COLO668 (cell line): ENCODE data around the gene PPFIA4.

Experiments
- DNase-seq: peaks from one replicate; lab custom pipeline; 2025; ENCODE audit not compliant: unreplicated experiment; lab: John Stamatoyannopoulos, UW

Gene PPFIA4

GRCh38 chr1:203039609-203040512 lies 13.6 kb downstream of the PPFIA4 start:
- DNase-seq, result peak; percentile 29

DNA sequence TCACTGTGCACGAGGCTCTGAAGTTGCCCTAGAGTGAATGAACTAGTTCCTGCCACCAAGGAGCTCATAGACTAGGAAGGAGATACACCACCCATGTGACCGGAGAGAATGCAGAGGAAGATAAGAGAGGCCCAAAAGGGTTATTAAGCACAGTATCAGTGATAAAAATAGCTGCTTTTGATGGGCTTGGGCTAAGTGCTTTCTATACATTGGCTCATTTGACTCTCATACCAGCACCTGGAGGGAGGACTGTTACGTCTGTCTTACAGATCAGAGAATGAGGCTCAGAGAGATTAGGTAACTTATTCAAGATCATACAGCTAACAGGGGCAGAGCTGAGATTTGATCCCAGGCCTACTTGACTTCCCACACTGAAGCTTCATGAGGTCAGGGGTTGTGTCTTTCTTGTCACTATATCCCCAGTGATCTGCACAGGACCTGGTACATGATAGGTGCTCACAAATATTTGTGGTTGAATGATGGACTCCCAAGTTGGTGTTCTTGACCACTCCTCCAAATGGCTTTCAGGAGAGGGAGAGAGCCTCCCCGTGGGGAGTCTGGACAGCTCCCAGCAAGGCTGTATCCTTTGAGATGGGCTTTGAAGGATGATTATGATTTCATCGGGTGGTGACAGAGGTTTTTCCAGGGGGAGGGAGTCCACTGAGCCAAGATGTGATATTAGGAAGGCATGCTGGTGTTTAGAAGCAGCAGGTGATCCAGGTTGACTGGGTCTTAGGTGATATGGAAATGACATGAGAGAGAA lies 14.4 kb downstream of the PPFIA4 start:
- DNase-seq, result no peak

GRCh38 chr1:203041351-203041932 lies 15.2 kb downstream of the PPFIA4 start:
- DNase-seq, result no peak

DNA sequence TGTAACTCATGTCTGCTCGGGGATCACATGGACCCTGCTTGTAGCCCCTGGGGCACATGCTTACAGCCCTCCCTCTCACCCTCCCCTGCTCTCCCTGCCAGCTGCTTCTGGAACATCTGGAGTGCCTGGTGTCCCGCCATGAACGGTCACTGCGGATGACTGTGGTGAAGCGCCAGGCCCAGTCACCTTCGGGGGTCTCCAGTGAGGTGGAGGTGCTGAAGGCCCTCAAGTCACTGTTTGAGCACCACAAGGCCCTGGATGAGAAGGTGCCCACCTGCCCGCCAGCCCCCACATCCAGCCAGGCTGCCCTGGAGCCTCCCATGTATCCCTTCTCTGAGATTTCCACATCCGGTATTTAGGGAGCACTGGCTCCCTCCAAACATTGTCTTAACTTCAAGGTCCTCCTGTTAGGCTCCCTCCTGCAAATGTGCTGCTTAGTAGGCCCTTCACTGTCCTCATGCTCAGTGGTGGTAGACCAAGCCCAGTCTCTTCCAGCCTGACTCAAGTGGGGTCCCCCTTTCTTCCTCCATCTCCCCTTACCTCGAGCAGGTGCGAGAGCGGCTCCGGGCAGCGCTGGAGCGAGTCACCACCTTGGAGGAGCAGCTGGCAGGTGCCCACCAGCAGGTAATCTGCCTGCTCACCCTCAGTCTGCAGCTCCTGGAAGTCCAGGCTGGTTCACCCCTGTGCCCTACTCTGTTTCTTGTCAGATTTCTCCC lies 17.7 kb downstream of the PPFIA4 start:
- DNase-seq, result no peak

- DNase-seq, result no peak
Observed at GRCh38 chr1:203044546-203045250, 18.4 kb downstream of the PPFIA4 start.

DNA sequence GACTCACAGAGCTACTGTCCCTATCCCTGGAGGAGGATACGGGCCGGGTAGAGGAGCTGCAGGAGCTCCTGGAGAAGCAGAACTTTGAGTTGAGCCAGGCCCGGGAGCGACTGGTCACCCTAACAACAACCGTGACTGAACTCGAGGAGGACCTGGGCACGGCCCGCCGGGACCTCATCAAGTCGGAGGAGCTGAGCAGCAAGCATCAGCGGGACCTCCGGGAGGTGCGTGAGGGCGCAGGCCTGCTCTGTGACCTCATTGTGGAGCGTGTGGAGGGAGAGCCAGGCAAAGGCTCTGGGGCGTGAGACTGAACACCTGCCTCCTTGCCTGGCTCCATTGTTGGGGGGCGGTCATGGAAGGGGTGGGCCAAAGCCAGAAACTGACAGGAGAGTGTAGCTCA lies 19.0 kb downstream of the PPFIA4 start:
- DNase-seq, result no peak

- peak; percentile 19 for DNase-seq
Observed at GRCh38 chr1:203045821-203046594, 19.7 kb downstream of the PPFIA4 start.

DNA sequence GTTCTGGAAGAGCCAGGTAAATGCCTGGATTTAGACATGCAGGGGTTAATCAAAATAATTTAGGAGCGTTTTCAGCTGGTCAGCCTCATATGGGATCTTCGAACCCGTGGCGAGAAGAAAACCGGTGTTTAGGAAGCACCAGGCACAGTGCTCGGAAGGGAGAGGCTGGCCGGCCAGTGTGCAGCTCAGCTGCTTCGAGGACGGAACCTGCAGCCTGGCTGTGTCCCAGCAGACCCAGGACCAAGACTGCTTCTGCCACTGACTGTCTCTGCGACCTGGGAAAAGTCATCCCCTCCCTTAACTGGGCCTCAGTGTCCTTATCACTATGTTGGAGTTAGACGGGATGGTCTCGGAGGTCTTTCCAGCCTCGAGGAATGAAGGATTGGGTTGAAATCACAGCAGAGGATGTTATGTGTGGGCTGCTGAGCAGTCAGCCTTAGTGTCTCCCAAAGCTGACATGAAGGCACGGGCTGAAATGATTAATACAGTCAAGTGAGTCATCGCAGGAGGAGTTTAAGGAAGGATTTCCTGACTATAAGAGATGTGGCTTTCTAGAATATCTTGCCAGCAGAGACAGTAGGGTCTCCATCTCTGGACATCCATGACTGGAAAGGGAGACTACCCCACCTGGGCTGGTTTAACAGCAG lies 20.8 kb downstream of the PPFIA4 start:
- no peak for DNase-seq

DNA sequence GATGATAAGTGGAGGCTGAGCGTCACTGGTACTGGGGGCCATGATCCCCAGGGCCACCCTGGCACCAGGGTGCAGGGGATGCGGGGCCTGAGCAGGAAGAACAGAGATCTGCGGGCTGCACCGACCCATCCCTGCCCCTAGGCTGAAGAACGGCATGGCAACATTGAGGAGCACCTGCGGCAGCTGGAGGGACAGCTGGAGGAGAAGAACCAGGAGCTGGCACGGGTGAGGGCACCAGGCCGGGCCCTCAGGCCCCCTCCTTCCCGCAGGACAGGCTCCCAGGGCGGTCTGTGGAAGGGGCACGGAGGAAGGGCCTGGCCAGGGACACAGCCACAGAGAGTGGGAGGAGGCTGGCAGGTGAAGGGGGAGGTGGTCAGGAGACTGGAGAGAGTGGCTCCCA lies 21.8 kb downstream of the PPFIA4 start:
- peak; percentile 32 for DNase-seq

GRCh38 chr1:203048555-203049051 lies 22.3 kb downstream of the PPFIA4 start:
- DNase-seq, result no peak

GRCh38 chr1:203049077-203049476 lies 22.8 kb downstream of the PPFIA4 start:
- no peak for DNase-seq

DNA sequence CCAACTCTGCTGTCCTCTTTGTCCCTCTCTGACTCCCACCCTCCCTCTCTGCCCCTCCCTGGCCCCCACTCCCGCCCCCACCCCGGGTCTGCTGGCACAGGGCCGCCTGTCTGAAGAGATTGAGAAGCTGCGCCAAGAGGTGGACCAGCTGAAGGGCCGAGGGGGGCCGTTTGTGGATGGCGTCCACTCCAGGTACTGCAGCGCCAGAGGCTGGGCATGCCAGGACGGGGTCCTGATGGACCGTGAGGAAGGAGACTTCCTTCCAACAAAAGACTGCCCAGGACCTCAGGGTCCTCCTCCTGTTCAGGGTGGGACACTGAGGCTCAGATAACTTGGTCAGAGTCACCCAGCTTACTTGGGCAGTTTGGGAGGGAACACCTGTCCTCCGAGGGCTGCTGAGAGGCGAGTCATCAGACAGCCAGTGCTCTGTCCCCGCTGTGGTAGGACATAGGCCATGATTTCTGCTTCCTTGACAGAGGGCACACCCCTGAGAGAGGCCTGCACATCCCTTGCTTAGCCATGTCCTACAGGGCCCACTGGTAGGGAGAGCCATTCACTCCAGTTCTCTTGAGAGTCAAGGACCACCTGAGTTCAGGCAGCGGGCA lies 23.4 kb downstream of the PPFIA4 start:
- DNase-seq, result no peak

DNA sequence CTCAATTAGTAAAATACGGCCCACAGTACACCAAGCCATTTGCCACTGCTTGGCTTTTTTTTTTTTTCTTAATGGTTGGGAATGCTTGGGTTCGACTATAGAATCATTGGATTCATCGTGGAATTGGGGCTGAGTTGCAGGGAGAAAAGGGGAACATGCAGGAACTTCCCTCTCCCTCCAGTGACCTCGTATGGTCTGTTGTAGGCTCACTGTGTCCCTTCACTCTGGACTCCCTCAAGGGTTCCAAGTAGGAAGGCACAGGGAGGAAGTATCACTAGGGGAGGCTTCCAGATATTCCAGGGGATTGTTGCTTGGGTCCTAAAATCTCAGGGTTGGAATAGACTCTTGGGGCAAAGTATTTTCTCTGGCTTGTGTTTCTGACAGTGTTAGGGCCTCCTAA lies 24.5 kb downstream of the PPFIA4 start:
- no peak for DNase-seq

GRCh38 chr1:203051841-203052324 lies 25.6 kb downstream of the PPFIA4 start:
- peak; percentile 78 for DNase-seq

- no peak for DNase-seq
Observed at GRCh38 chr1:203052601-203053000, 26.3 kb downstream of the PPFIA4 start.

GRCh38 chr1:203054184-203054583 lies 27.9 kb downstream of the PPFIA4 start:
- DNase-seq, result no peak

- no peak for DNase-seq
Observed at GRCh38 chr1:203054642-203055041, 28.4 kb downstream of the PPFIA4 start.

GRCh38 chr1:203055161-203055799 lies 29.0 kb downstream of the PPFIA4 start:
- no peak for DNase-seq
